GM18498 (cell line): ENCODE data around the gene RNU1-2.
"Not testable (repeated sequence)": the region's sequence is repeated elsewhere in the genome, so short reads cannot be mapped to it uniquely, and the experiment has no call there.

ENCODE experiments used
- ATAC-seq: cut with Tn5 transposase; IDR thresholded peaks from one replicate; pipeline ENCODE4 v1.9.1; 2021; ENCODE audit warnings: mild to moderate bottlenecking, moderate library complexity; ENCODE audit not compliant: unreplicated experiment

Gene RNU1-2

GRCh38 chr1:16888860-16889816 lies 6.6 kb upstream of the RNU1-2 start:
- ATAC-seq: no peak

GRCh38 chr1:16890539-16891021 lies 5.2 kb upstream of the RNU1-2 start:
- ATAC-seq: not testable (repeated sequence)

GRCh38 chr1:16891057-16891456 lies 4.7 kb upstream of the RNU1-2 start:
- not testable (repeated sequence) for ATAC-seq

- not testable (repeated sequence) for ATAC-seq
Measured at GRCh38 chr1:16892978-16893525, 2.7 kb upstream of the RNU1-2 start.

GRCh38 chr1:16893796-16894195 lies 2.0 kb upstream of the RNU1-2 start:
- ATAC-seq: not testable (repeated sequence)

- not testable (repeated sequence) for ATAC-seq
Measured at GRCh38 chr1:16894338-16894737, 1.4 kb upstream of the RNU1-2 start.

GRCh38 chr1:16895233-16895597 lies 565 bp upstream of the RNU1-2 start:
- not testable (repeated sequence) for ATAC-seq

GRCh38 chr1:16896316-16897055 lies 706 bp downstream of the RNU1-2 start:
- not testable (repeated sequence) for ATAC-seq

GRCh38 chr1:16897653-16898052 lies 1.9 kb downstream of the RNU1-2 start:
- not testable (repeated sequence) for ATAC-seq

- not testable (repeated sequence) for ATAC-seq
Measured at GRCh38 chr1:16898298-16898697, 2.5 kb downstream of the RNU1-2 start.

GRCh38 chr1:16899020-16899419 lies 3.2 kb downstream of the RNU1-2 start:
- not testable (repeated sequence) for ATAC-seq

GRCh38 chr1:16900751-16901150 lies 5.0 kb downstream of the RNU1-2 start:
- no peak for ATAC-seq

GRCh38 chr1:16901371-16901770 lies 5.6 kb downstream of the RNU1-2 start:
- ATAC-seq: not testable (repeated sequence)

- ATAC-seq: no peak
Measured at GRCh38 chr1:16903054-16903453, 7.3 kb downstream of the RNU1-2 start.

- no peak for ATAC-seq
Measured at GRCh38 chr1:16903458-16903796, 7.6 kb downstream of the RNU1-2 start.

- peak; percentile 90 for ATAC-seq
Measured at GRCh38 chr1:16904560-16905109, 8.9 kb downstream of the RNU1-2 start.

- peak; percentile 82 for ATAC-seq
Measured at GRCh38 chr1:16905110-16905867, 9.5 kb downstream of the RNU1-2 start.

- ATAC-seq: no peak
Measured at GRCh38 chr1:16905868-16906702, 10.3 kb downstream of the RNU1-2 start.

GRCh38 chr1:16906873-16907272 lies 11.1 kb downstream of the RNU1-2 start:
- ATAC-seq: no peak
